Activated CD4-positive, alpha-beta memory T cell treated with anti-CD3 and anti-CD28 coated beads for 36 hours (primary cell): ENCODE results near the gene IL2RA. TPM values are rescaled to one million over a fixed set of nuclear protein-coding genes. Genes with fewer than 3 reads are reported as not detected.
"Not testable (repeated sequence)": the region's sequence is repeated elsewhere in the genome, so short reads cannot be mapped to it uniquely, and the experiment has no call there.

Experiments
- CTCF ChIA-PET: fragments of 350-600 bp; sonication (Branson Sonifier 250); formaldehyde crosslinking; loops from one replicate; lab custom pipeline; 2021; ENCODE audit warnings: antibody characterized with exemption, inconsistent platforms; lab: Charles Lee
- POLR2A ChIA-PET: fragments of 350-600 bp; sonication (Branson Sonifier 250); formaldehyde crosslinking; loops from one replicate; lab custom pipeline; 2021; ENCODE audit warnings: antibody characterized with exemption; lab: Charles Lee
- DNase-seq: peaks from one replicate; pipeline ENCODE4 v3.0.0-alpha.2; 2020
- H3K27ac Mint-ChIP-seq: one replicate; pipeline ENCODE4 v1.8.0; 2021; ENCODE audit warnings: mixed read lengths
- H3K27me3 Mint-ChIP-seq: one replicate; pipeline ENCODE4 v1.8.0; 2021; ENCODE audit warnings: mixed read lengths
- H3K36me3 Mint-ChIP-seq: one replicate; pipeline ENCODE4 v1.8.0; 2021; ENCODE audit warnings: mixed read lengths
- H3K4me1 Mint-ChIP-seq: one replicate; pipeline ENCODE4 v1.8.0; 2021; ENCODE audit warnings: low read depth, mixed read lengths
- H3K4me3 Mint-ChIP-seq: one replicate; pipeline ENCODE4 v1.8.0; 2021; ENCODE audit warnings: mild to moderate bottlenecking, mixed read lengths
- H3K9me3 Mint-ChIP-seq: one replicate; pipeline ENCODE4 v1.8.0; 2021; ENCODE audit warnings: mixed read lengths
- intact Hi-C: fragments of 100-400 bp; cut with micrococcal nuclease; formaldehyde crosslinking; loops from one replicate; pipeline ENCODE4 v1.15.1; 2023
- total RNA-seq, 2 experiments: library from RNA; stranded (reverse); gene quantifications; one replicate each; pipeline ENCODE4 v1.2.3, GENCODE V29; 2021

IL2RA gene
- total RNA-seq, 2 experiments from 2014 or later: 961 to 988 TPM

GRCh38 chr10:5968037-5968680, 94.0 kb downstream of the IL2RA start:
- intact Hi-C loops: no loop called here
- no peaks in the 10 kb centered on the region for H3K27me3 Mint-ChIP-seq
- peaks cover 28% of the 10 kb centered on the region for H3K4me1 Mint-ChIP-seq
- H3K9me3 Mint-ChIP-seq: no peaks in the 10 kb centered on the region
- no peak overlapping the region for H3K4me3 Mint-ChIP-seq
- no peak for DNase-seq
- no peak overlapping the region for H3K27ac Mint-ChIP-seq
- CTCF ChIA-PET: no interaction called here
- peaks cover 10% of the 10 kb centered on the region for H3K36me3 Mint-ChIP-seq
- POLR2A ChIA-PET: no interaction called here

GRCh38 chr10:5965266-5965665, 96.9 kb downstream of the IL2RA start:
- H3K4me3 Mint-ChIP-seq: no peak overlapping the region
- H3K27me3 Mint-ChIP-seq: no peaks in the 10 kb centered on the region
- H3K36me3 Mint-ChIP-seq: peaks cover 23% of the 10 kb centered on the region
- POLR2A ChIA-PET: no interaction called here
- H3K9me3 Mint-ChIP-seq: no peaks in the 10 kb centered on the region
- intact Hi-C loops: no loop called here
- DNase-seq: no peak
- no peak overlapping the region for H3K27ac Mint-ChIP-seq
- CTCF ChIA-PET: no interaction called here
- H3K4me1 Mint-ChIP-seq: peaks cover 8% of the 10 kb centered on the region

DNA sequence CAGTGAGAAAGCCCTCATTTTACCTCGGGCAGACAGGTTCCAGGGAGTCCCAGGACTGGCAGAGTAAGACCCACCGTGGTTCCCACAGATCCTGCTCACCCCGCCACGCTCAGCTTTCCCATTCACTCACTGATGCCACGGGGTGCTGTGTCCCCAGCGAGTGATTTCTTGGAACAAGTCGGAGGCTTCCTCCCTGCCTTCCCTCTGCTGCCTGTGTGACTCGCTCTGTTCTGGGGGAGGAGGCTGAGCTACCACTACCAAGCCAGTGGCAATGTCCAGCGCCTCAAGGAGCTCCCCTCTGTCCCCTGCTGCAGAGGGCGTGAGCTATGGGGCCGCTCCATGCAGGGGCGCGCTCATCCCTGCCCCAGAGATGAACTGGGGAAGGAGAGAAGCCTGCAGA, 97.4 kb downstream of the IL2RA start:
- ChIA-PET CTCF (no interaction called here), POLR2A (no interaction called here)
- Mint-ChIP-seq H3K36me3 (peaks cover 24% of the 10 kb centered on the region), H3K4me1 (peaks cover 3% of the 10 kb centered on the region), H3K9me3 (no peaks in the 10 kb centered on the region), H3K4me3 (no peak overlapping the region), H3K27me3 (no peaks in the 10 kb centered on the region), H3K27ac (no peak overlapping the region)
- DNase-seq: no peak
- intact Hi-C loops: no loop called here

GRCh38 chr10:5963591-5963990, 98.6 kb downstream of the IL2RA start:
- Mint-ChIP-seq H3K27me3 (no peaks in the 10 kb centered on the region), H3K4me3 (no peak overlapping the region), H3K36me3 (peaks cover 25% of the 10 kb centered on the region), H3K4me1 (no peaks in the 10 kb centered on the region), H3K27ac (no peak overlapping the region), H3K9me3 (no peaks in the 10 kb centered on the region)
- DNase-seq: no peak
- ChIA-PET POLR2A (no interaction called here), CTCF (no interaction called here)
- intact Hi-C loops: no loop called here

DNA sequence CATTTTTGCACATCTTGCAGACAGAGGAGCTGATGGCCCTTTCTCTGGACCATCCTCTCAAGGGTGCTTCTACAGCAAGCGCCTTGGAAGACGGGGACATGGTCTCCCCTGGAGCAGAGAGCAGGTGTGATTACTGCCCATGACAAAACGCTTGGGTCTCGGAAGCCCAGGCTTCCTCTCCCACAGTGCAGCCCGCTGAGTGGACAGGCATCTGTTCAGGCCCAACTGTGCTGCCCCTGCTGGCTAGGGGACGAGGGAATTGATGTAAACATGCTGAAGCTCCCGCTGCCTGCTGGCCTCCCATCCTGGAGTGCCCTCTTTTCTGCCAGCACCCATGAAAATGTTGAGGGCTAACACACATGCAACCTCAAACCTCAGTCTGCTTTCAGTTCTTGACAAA, 99.1 kb downstream of the IL2RA start:
- CTCF ChIA-PET: no interaction called here
- H3K9me3 Mint-ChIP-seq: no peaks in the 10 kb centered on the region
- no peak overlapping the region for H3K27ac Mint-ChIP-seq
- H3K27me3 Mint-ChIP-seq: no peaks in the 10 kb centered on the region
- intact Hi-C loops: no loop called here
- no peak overlapping the region for H3K4me3 Mint-ChIP-seq
- POLR2A ChIA-PET: no interaction called here
- no peaks in the 10 kb centered on the region for H3K4me1 Mint-ChIP-seq
- peaks cover 24% of the 10 kb centered on the region for H3K36me3 Mint-ChIP-seq
- DNase-seq: no peak

DNA sequence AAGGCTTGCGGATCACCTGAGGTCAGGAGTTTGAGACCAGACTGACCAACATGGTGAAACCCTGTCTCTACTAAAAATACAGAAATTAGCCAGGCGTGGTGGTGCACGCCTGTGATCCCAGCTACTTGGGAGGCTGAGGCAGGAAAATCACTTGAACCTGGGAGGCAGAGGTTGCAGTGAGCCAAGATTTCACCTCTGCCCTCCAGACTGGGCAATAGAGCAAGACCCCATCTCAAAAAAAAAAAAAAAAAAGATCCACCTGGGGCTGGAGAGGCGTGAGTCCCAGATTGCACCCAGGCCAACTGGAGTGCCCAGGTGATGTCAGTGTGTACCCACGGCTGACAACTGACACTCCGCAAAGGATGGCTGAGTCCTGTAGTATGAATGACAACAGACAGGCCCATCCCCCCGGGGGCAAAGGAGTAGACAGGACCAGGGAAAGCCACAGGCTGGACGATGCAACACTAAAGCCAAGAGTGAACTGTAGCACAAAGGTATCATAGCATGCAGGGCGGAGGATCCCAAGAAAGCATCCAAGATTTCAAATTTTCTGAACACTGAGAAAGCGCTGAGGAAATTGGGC, 99.7 kb downstream of the IL2RA start:
- DNase-seq, H3K27me3 Mint-ChIP-seq, H3K4me1 Mint-ChIP-seq, intact Hi-C loops, H3K4me3 Mint-ChIP-seq, H3K9me3 Mint-ChIP-seq, H3K27ac Mint-ChIP-seq, CTCF ChIA-PET, POLR2A ChIA-PET: not testable (repeated sequence)
- peaks cover 27% of the 10 kb centered on the region for H3K36me3 Mint-ChIP-seq

- intact Hi-C loops: no loop called here
- ChIA-PET CTCF (no interaction called here), POLR2A (no interaction called here)
- Mint-ChIP-seq H3K4me3 (no peak overlapping the region), H3K27me3 (no peaks in the 10 kb centered on the region), H3K4me1 (no peaks in the 10 kb centered on the region), H3K27ac (no peak overlapping the region), H3K36me3 (peaks cover 27% of the 10 kb centered on the region), H3K9me3 (no peaks in the 10 kb centered on the region)
- no peak for DNase-seq
Measured at GRCh38 chr10:5961405-5962100, 100.6 kb downstream of the IL2RA start.

DNA sequence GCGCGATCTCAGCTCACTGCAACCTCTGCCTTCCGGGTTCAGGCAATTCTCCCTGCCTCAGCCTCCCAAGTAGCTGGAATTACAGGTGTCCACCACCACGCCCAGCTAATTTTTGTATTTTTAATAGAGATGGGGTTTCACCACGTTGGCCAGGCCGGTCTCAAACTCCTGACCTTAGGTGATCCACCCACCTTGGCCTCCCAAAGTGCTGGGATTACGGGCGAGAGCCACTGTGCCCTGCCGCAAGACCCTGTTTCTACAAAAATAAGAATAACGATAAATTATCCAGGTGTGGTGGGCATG, 101.2 kb downstream of the IL2RA start:
- peaks cover 31% of the 10 kb centered on the region for H3K36me3 Mint-ChIP-seq
- DNase-seq, H3K9me3 Mint-ChIP-seq, H3K4me3 Mint-ChIP-seq, CTCF ChIA-PET, H3K27me3 Mint-ChIP-seq, POLR2A ChIA-PET, H3K4me1 Mint-ChIP-seq, H3K27ac Mint-ChIP-seq, intact Hi-C loops: not testable (repeated sequence)

Other genes starting within 250 kb of the IL2RA start
- 100 to 1,000 TPM; 283 to 286 TPM for gene GDI2, start 248.9 kb downstream of the IL2RA start, total RNA-seq
- gene ANKRD16, start 172.5 kb downstream of the IL2RA start, total RNA-seq: 1 to 10 TPM; 5.9 to 6.4 TPM
- 10 to 100 TPM; 57.8 to 63.4 TPM for gene FBH1, start 172.1 kb downstream of the IL2RA start, total RNA-seq
- gene IL15RA, start 84.8 kb downstream of the IL2RA start, total RNA-seq: 10 to 100 TPM; 20.1 to 20.2 TPM
- 100 to 1,000 TPM; 151 to 155 TPM for gene RBM17, start 26.7 kb upstream of the IL2RA start, total RNA-seq
- gene PFKFB3, start 140.6 kb upstream of the IL2RA start, total RNA-seq: 10 to 100 TPM; 70.6 to 76.4 TPM